Activated CD8-positive, alpha-beta memory T cell treated with anti-CD3 and anti-CD28 coated beads for 36 hours (primary cell): Measurements from ENCODE around the gene GABRR3. TPM values are rescaled to one million over a fixed set of nuclear protein-coding genes. Genes with fewer than 3 reads are reported as not detected.

Experiments used
- CTCF ChIA-PET: fragments of 350-600 bp; sonication (Branson Sonifier 250); formaldehyde crosslinking; loops from one replicate; lab custom pipeline; 2021; ENCODE audit warnings: antibody characterized with exemption; lab: Charles Lee
- POLR2A ChIA-PET: fragments of 350-600 bp; sonication (Branson Sonifier 250); formaldehyde crosslinking; loops from one replicate; lab custom pipeline; 2021; ENCODE audit warnings: antibody characterized with exemption; lab: Charles Lee
- total RNA-seq, 2 experiments: library from RNA; stranded (reverse); gene quantifications; one replicate each; pipeline ENCODE4 v1.2.3, GENCODE V29; 2021

The GABRR3 gene
- total RNA-seq, 2 experiments from 2014 or later: not detected

DNA sequence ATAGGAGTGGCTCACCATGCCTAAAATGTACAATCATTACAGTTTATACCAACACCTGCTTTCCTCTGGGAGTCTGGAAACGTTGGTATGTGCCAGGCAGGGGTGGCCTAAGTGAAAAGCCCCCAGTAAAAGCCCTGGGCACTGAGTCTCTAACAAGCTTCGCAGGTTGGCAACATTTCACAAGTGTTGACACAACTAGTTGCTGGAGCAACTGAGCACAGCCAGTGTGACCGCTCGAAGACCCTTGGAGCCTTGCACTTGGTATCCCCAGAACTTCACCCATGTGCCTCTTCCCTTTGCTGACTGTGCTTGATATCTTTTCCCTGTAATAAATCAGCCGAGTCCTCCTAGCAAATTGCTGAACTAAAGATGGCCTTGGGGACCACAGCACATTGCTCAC is 65.6 kb downstream of the GABRR3 start:
- POLR2A ChIA-PET: no interaction called here

GRCh38 chr3:97968376-97968775 is 66.7 kb downstream of the GABRR3 start:
- ChIA-PET POLR2A (no interaction called here), CTCF (no interaction called here)

More for the DNA sequence above, 65.6 kb downstream of the GABRR3 start:
- CTCF ChIA-PET: no interaction called here

GRCh38 chr3:97967966-97968365 is 67.1 kb downstream of the GABRR3 start:
- POLR2A ChIA-PET: no interaction called here

GRCh38 chr3:97960993-97961766 is 73.9 kb downstream of the GABRR3 start:
- POLR2A ChIA-PET: no interaction called here
- CTCF ChIA-PET: no interaction called here

More at GRCh38 chr3:97967966-97968365, 67.1 kb downstream of the GABRR3 start:
- CTCF ChIA-PET: no interaction called here

- ChIA-PET POLR2A (no interaction called here), CTCF (no interaction called here)
Measured at GRCh38 chr3:97960551-97960950, 74.6 kb downstream of the GABRR3 start.

- POLR2A ChIA-PET: no interaction called here
- CTCF ChIA-PET: interaction anchor here (1.1 kb wide), 1 partner anchor 40 kb away, joined by 3 read pairs; no protein-coding TSS in a partner anchor
Measured at GRCh38 chr3:97959872-97960271, 75.2 kb downstream of the GABRR3 start.

GRCh38 chr3:97958796-97959195 is 76.3 kb downstream of the GABRR3 start:
- ChIA-PET CTCF (interaction anchor here (0.7 to 1.1 kb wide), 2 partner anchors 39 to 68 kb away, joined by 3 read pairs; no protein-coding TSS in a partner anchor), POLR2A (interaction anchor here (0.6 kb wide), 1 partner anchor 13 kb away, joined by 5 read pairs; no protein-coding TSS in a partner anchor)

- CTCF ChIA-PET: interaction anchor here (0.7 kb wide), 1 partner anchor 68 kb away, joined by 3 read pairs; no protein-coding TSS in a partner anchor
- POLR2A ChIA-PET: interaction anchor here (0.6 kb wide), 1 partner anchor 13 kb away, joined by 5 read pairs; no protein-coding TSS in a partner anchor
Measured at GRCh38 chr3:97958396-97958795, 76.7 kb downstream of the GABRR3 start.

DNA sequence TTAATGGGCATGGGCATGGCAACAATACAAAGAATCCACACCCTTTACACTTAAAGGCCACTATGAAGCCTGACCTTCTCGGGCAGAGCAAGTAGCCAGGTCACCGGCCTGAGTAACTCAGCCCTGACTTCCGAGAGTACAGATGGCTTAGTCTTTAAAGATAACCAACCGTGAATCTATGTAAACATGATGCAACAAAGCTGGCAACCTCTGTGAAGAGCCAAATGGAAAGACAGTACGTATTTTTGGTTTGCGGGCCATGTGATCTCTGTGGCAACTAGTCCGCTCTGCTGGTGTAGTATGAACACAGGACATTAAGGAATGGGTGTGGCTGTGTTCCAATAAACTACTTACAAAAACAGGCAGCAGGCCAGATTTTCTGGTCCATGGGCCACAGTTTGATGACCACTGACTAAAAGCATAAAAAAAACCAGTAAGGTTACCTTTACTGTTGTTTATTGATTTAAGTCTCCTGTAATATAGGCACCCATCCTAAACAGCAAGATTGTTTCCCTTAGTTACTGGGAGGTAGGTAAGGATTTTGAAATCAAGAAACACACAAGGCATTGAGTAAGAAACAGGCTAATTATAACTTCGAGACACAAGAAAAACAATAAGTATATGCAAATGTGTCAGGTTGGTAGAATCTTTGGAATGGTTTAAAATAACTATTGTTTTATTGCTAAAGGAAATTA is 77.4 kb downstream of the GABRR3 start:
- ChIA-PET POLR2A (no interaction called here), CTCF (no interaction called here)

- ChIA-PET CTCF (no interaction called here), POLR2A (no interaction called here)
Measured at GRCh38 chr3:97956051-97956450, 79.1 kb downstream of the GABRR3 start.

DNA sequence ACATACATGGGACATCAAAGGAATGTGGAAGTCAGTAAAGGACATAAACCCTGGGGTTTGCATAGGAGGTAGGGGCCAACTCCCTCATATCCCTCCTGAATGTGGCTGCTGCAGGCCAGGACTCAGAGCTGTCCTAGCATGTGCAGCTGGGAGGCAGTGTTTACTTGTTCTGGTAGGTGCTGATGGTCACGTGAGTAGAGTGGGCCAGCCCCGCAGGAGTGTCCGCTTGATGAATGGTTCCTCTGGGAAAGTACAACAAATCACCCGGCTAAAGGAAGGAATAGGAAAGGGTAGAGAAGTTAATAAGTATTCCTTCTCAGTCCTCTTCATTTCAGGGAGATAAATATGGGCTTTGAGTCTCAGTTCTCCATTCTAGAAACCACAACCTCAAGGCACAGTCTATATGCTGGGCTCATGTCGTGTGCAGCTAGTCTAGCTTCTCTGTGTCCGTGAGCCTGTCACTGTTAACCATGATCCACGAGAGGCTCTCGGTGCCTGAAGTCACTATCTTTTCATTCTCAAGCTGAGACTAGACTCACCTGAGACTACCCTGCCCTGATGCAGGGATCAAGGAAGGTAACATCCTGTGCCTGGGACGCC is 80.8 kb downstream of the GABRR3 start:
- ChIA-PET CTCF (no interaction called here), POLR2A (no interaction called here)

DNA sequence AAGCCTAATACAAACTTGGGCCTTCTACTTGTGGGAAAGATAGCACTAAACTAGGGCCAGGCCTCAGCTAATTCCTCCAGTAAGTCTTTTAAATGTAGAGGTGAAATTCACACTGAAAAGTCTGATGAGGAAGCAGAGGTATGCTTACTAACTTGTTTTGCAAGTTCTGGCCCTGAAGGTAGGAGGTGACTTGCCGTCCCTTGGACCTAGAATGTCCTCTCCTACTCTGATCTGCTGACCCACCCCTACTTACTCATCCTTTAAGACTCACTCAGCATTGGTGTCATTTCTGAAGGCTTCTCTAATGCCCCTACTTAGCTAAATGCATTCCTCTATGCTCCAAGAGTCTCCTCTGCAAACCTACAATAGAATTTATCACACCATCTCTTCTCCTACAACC is 82.2 kb downstream of the GABRR3 start:
- CTCF ChIA-PET: interaction anchor here (1.0 kb wide), 1 partner anchor 70 kb away, joined by 3 read pairs; no protein-coding TSS in a partner anchor
- POLR2A ChIA-PET: no interaction called here

DNA sequence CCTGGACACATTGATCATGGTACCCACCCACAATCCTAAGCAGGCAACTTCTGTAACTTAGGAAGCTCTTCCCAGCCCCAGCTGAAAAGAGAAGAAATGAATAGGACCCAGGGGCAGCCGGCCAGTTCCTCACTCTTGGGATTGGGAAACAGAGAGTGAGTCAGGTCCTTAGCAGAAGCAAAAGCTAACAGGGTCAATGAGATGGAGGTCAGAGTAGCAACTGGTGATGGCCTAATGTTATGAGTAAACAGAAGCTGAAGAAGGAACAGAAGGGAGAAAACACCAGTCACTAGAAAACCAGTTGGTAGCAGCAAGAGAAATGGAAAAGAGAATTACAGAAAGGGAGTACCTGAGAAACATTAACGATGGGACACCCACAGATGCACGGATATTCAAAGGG is 82.8 kb downstream of the GABRR3 start:
- ChIA-PET CTCF (interaction anchor here (1.0 kb wide), 1 partner anchor 71 kb away, joined by 3 read pairs; no protein-coding TSS in a partner anchor), POLR2A (no interaction called here)

DNA sequence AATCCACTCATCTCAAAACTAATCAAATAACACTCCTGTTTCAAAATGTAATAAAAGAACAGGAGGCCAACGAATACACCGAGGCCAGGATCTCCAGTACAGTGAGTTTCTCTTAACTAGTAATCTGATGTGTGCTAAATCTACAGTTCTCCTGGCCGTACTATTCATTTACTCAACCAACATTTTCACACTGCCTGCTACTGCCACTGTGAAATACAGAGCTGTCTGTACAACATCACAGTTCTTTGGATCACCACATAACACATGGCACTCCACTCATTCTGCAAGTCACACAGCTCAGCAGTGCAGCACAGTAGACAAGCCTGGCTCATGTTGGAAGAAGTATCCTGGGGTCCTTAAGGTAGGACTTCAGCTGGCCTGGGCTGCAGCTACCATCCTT is 84.8 kb downstream of the GABRR3 start:
- ChIA-PET POLR2A (no interaction called here), CTCF (interaction anchor here (0.9 kb wide), 1 partner anchor 15 kb away, joined by 4 read pairs; no protein-coding TSS in a partner anchor)

GRCh38 chr3:97949743-97950142 is 85.4 kb downstream of the GABRR3 start:
- CTCF ChIA-PET: interaction anchor here (0.9 kb wide), 1 partner anchor 16 kb away, joined by 4 read pairs; no protein-coding TSS in a partner anchor
- POLR2A ChIA-PET: no interaction called here

GRCh38 chr3:97949110-97949485 is 86.0 kb downstream of the GABRR3 start:
- POLR2A ChIA-PET: no interaction called here

DNA sequence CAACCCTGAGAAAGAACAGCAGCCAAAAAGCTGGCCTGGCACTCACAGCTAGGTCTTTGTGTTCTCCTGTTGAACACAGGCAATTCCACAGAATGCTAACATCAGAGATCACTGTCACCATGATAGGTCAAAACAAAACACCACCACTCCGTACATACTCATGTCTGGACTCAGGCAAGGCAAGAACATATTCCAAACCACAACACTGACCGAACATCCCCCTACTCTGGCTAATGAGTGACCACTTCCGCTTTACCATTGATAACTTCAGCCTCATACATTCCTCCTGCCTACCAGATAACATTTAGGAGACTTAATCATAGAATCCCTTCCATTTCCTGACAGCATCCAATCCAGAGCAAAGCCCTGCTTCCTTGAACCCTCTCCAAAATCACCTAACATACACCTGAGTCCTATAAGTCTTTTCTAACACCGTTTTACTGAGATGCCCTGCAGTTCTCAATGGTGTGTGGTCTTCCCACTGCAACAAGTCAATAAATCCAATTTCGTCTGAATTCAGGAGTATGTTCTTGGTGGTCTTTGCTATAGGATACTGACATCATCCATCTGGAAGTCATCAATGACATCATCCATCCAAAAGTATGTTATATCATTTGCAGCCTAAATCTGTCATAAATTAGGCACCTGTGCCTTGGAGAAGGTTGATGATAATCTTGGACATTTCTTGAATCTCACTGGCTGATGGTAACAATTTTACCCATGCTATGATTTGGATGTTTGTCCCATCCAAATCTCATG is 86.6 kb downstream of the GABRR3 start:
- POLR2A ChIA-PET: no interaction called here
- CTCF ChIA-PET: interaction anchor here (2.2 kb wide), 1 partner anchor 75 kb away, joined by 8 read pairs; no protein-coding TSS in a partner anchor

More at GRCh38 chr3:97949110-97949485, 86.0 kb downstream of the GABRR3 start:
- CTCF ChIA-PET: no interaction called here

GRCh38 chr3:97942801-97943546 is 92.1 kb downstream of the GABRR3 start:
- POLR2A ChIA-PET: interaction anchor here (0.6 kb wide), 1 partner anchor 757 kb away, joined by 7 read pairs; no protein-coding TSS in a partner anchor

More at GRCh38 chr3:97942801-97943546, 92.1 kb downstream of the GABRR3 start:
- CTCF ChIA-PET: no interaction called here
